ENCODE results near the gene CAPZB.

DNA sequence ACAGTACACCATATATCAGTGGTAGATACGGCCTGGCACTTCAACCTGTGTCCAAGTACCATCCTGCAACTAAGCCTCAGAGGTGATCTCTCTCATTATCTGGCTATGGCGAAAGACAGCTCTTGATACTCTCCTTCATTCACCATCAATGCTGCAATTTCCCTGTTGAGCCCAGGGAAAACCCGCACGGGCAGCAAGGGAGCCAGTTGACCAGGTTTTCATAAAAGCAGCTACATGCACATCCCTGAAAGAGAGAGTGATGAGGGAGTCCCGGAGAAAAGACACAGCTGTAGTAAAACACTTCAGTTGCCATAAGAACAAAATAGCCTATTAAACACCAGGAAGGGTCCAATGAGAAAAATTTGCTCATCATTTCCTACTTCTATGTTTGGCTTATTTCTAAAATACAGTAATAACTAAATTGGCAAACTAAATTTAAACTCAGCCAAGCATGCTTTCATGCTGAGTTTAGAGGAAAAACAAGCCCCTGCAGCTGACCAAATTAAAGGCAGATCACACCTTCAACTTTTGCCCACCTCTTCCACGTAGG, 68.3 kb downstream of the CAPZB start:
- TF ChIP-seq EZH2 (IDR thresholded peaks at IDR 0.05; ENCODE audit: insufficient read depth, poor library complexity, severe bottlenecking) (no peak), EZH2phosphoT487 (IDR thresholded peaks at IDR 0.05; ENCODE audit: insufficient read depth, low read depth) (no peak)
